ENCODE data around the gene GPR162.

DNA sequence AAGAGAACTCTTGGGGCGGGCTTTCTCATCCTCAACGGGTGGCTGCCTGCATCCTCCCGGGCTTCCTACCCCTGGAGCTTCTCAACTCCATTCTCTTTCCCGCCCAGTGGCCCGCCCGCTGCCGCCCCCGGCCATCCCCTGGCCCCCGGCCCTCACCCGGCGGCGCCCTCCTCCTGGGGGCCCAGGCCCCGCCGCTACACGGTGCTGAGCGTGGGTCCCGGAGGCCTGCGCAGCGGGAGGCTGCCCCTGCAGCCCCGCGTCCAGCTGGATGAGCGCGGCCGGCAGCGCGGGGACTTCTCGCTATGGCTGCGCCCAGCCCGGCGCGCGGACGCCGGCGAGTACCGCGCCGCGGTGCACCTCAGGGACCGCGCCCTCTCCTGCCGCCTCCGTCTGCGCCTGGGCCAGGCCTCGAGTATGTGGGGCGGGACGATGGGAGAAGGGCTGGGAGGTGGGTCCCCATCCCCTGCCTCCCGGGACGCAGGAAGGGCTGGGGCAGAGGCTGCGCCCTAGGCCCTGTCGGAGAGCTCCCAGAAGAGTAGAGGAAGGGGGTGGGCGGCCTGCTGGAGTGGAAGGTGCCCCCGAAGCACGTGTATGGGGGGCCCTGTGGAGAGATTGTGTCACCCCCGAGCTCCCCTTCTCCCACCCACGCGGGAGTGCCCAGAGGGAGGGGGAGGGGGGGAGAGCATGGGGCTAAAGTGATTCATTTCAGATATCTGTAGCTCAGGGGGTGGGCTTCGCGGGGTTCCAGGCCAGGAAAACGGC is 47.9 kb upstream of the GPR162 start:
- TF ChIP-seq CTCF (IDR thresholded peaks at IDR 0.05) (no peak), POLR2A (IDR thresholded peaks at IDR 0.05) (no peak)

Measured in heart left ventricle (tissue), 13 donors.